PC-3 (cell line): Measurements from ENCODE around the gene NAA40. TPM values are rescaled to one million over a fixed set of nuclear protein-coding genes. Genes with fewer than 3 reads are reported as not detected.
A peak's percentile ranks its signal among the peaks of the same experiment; 100 is the strongest.

ENCODE experiments used
- ATAC-seq: fragments of 200-7000 bp; cut with Tn5 transposase; 2 replicates; pipeline ENCODE4 v1.9.1; 2020; ENCODE audit warnings: mild to moderate bottlenecking, moderate library complexity
- BruUV-seq: library from RNA; stranded (reverse); fragments of 400-500 nt; replicated peaks from 2 replicates; lab custom pipeline; 2021; lab: Mats Ljungman, UMichigan
- CTCF ChIA-PET: fragments of 300-600 bp; sonication (Branson Sonifier 250); formaldehyde crosslinking; loops from one replicate; lab custom pipeline; 2022; ENCODE audit warnings: antibody characterized with exemption; lab: Charles Lee
- POLR2A ChIA-PET: fragments of 300-600 bp; sonication (Branson Sonifier 250); formaldehyde crosslinking; loops from one replicate; lab custom pipeline; 2022; ENCODE audit warnings: antibody characterized with exemption; ENCODE audit not compliant: unreplicated experiment; lab: Charles Lee
- DNase-seq: peaks from one replicate; pipeline ENCODE4 v3.0.0-alpha.2; 2015
- H2AFZ ChIP-seq: fragments of 300-600 bp; sonication (generic); 2 replicates; pipeline ENCODE4 v1.6.0; 2016; ENCODE audit warnings: antibody characterized with exemption, low read length
- H3F3A ChIP-seq: fragments of 300-600 bp; sonication (generic); one replicate; pipeline ENCODE4 v1.6.0; 2017; ENCODE audit warnings: antibody characterized with exemption, low read length, control low read depth, mild to moderate bottlenecking; ENCODE audit not compliant: unreplicated experiment
- H3K27ac ChIP-seq: fragments of 300-600 bp; sonication (generic); 2 replicates; pipeline ENCODE4 v1.5.1; 2016; ENCODE audit warnings: mild to moderate bottlenecking, low read length
- H3K27me3 ChIP-seq: fragments of 300-600 bp; sonication (generic); 2 replicates; pipeline ENCODE4 v1.6.1; 2016; ENCODE audit warnings: low read length, mixed read lengths
- H3K36me3 ChIP-seq: fragments of 300-600 bp; sonication (generic); 2 replicates; pipeline ENCODE4 v1.6.1; 2016; ENCODE audit warnings: low read depth, mixed run types, low read length, mixed read lengths
- H3K4me1 ChIP-seq: fragments of 300-600 bp; sonication (generic); 2 replicates; pipeline ENCODE4 v1.5.1; 2016; ENCODE audit warnings: low read length; ENCODE audit not compliant: insufficient read depth
- H3K4me2 ChIP-seq: fragments of 300-600 bp; sonication (generic); 2 replicates; pipeline ENCODE4 v1.6.0; 2016; ENCODE audit warnings: low read length
- H3K4me3 ChIP-seq: fragments of 300-600 bp; sonication (generic); 2 replicates; pipeline ENCODE4 v1.5.1; 2016; ENCODE audit warnings: mild to moderate bottlenecking, low read length, mixed read lengths
- H3K79me2 ChIP-seq: fragments of 300-600 bp; sonication (generic); 2 replicates; pipeline ENCODE4 v1.6.1; 2017; ENCODE audit warnings: low read length, mixed read lengths
- H3K9ac ChIP-seq: fragments of 300-600 bp; sonication (generic); 2 replicates; pipeline ENCODE4 v1.6.0; 2016; ENCODE audit warnings: mild to moderate bottlenecking, low read length
- H3K9me2 ChIP-seq: fragments of 300-600 bp; sonication (generic); replicated peaks from 2 replicates; pipeline ENCODE4 v1.6.1; 2016; ENCODE audit warnings: mixed run types, low read length, mixed read lengths
- H3K9me3 ChIP-seq: fragments of 300-600 bp; sonication (generic); 2 replicates; pipeline ENCODE4 v1.6.1; 2016; ENCODE audit warnings: low read length, mixed read lengths
- H4K20me1 ChIP-seq: fragments of 300-600 bp; sonication (generic); 2 replicates; pipeline ENCODE4 v1.6.1; 2016; ENCODE audit warnings: low read length, mixed read lengths
- EZH2 ChIP-seq: fragments of 300-600 bp; sonication (generic); IDR thresholded peaks from one replicate; pipeline ENCODE4 v1.6.1; 2017; ENCODE audit warnings: antibody characterized with exemption, mild to moderate bottlenecking, low read length; ENCODE audit not compliant: unreplicated experiment
- EZH2phosphoT487 ChIP-seq: fragments of 300-600 bp; sonication (generic); IDR thresholded peaks from 2 replicates; pipeline ENCODE4 v1.6.1; 2018; ENCODE audit warnings: mild to moderate bottlenecking, antibody characterized with exemption, low read length, borderline replicate concordance
- intact Hi-C: fragments of 100-400 bp; cut with micrococcal nuclease; formaldehyde crosslinking; loops from 2 replicates; pipeline ENCODE4 v1.9.0; 2023
- total RNA-seq: library from RNA; depleted of rRNA; stranded (reverse); fragments of >200 nt; gene quantifications from 2 replicates; pipeline ENCODE4 v1.2.3, GENCODE V29; 2014; rRNA removed
- TF ChIP-seq, protein P1 (sequence below): fragments of 300-600 bp; sonication (generic); conservative IDR thresholded peaks from 2 replicates; pipeline ENCODE4 v1.5.1; 2017; ENCODE audit warnings: antibody characterized with exemption, low read depth, mild to moderate bottlenecking, low read length

Gene NAA40
- total RNA-seq, 1 experiment from 2014 or later = 20.9 TPM

DNA sequence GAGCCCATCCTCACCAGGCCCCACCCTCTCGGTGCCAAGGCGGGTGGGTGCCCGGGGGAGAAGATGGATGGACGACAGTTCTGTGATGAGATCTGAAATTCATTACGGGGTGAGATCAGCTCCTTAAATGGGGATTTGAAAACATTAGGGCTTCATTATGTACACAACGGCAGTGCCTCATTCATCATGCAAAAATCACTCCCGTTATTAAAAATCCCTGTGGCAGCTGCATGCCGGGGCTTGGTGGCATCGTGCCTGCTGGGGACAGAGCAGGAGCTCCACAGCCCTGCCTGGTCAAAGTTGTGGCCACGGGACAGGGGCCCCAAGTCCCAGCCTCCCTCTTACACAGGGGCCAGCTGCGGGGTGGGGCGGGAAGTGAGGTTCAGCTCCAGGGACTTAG, 67.6 kb downstream of the NAA40 start:
- no peaks in the 10 kb centered on the region for H3K9me2 ChIP-seq
- ATAC-seq (no peak), DNase-seq (no peak)
- no peak for TF ChIP-seq EZH2
- no peak for TF ChIP-seq EZH2phosphoT487
- TF ChIP-seq, protein P1, sequence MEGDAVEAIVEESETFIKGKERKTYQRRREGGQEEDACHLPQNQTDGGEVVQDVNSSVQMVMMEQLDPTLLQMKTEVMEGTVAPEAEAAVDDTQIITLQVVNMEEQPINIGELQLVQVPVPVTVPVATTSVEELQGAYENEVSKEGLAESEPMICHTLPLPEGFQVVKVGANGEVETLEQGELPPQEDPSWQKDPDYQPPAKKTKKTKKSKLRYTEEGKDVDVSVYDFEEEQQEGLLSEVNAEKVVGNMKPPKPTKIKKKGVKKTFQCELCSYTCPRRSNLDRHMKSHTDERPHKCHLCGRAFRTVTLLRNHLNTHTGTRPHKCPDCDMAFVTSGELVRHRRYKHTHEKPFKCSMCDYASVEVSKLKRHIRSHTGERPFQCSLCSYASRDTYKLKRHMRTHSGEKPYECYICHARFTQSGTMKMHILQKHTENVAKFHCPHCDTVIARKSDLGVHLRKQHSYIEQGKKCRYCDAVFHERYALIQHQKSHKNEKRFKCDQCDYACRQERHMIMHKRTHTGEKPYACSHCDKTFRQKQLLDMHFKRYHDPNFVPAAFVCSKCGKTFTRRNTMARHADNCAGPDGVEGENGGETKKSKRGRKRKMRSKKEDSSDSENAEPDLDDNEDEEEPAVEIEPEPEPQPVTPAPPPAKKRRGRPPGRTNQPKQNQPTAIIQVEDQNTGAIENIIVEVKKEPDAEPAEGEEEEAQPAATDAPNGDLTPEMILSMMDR = no peak
- no peaks in the 10 kb centered on the region for H3K36me3 ChIP-seq
- H3K4me3 ChIP-seq = no peak overlapping the region
- no peaks in the 10 kb centered on the region for H3K9me3 ChIP-seq
- no peaks in the 10 kb centered on the region for H4K20me1 ChIP-seq
- H3K27ac ChIP-seq = no peak overlapping the region
- no TSS peak for BruUV-seq
- ChIA-PET POLR2A (no interaction called here), CTCF (no interaction called here)
- H3F3A ChIP-seq = no peaks in the 10 kb centered on the region
- no peaks in the 10 kb centered on the region for H3K27me3 ChIP-seq
- H3K4me1 ChIP-seq = peaks cover 7% of the 10 kb centered on the region; the same call in 1 of the 2 replicates
- no peak overlapping the region for H2AFZ ChIP-seq
- H3K4me2 ChIP-seq = 0 out of 2 replicates have a peak overlapping the region, but pooled peaks have one; percentile 78
- no peaks in the 10 kb centered on the region for H3K79me2 ChIP-seq
- no peak overlapping the region for H3K9ac ChIP-seq
- intact Hi-C loops = no loop called here

Other genes with a start within 250 kb of the NAA40 start
- gene ZFTA, start 170.2 kb upstream of the NAA40 start, total RNA-seq = 15.1 and 29.5 TPM in 2 replicates
- 61.5 and 67.2 TPM in 2 replicates for gene SPINDOC, start 125.5 kb upstream of the NAA40 start, total RNA-seq
- gene MARK2, start 99.9 kb upstream of the NAA40 start, total RNA-seq = 60.1 and 66.5 TPM in 2 replicates
- 1.2 and 1.4 TPM in 2 replicates for gene RCOR2, start 21.8 kb upstream of the NAA40 start, total RNA-seq
- gene COX8A, start 35.6 kb downstream of the NAA40 start, total RNA-seq = 1,480 and 1,500 TPM in 2 replicates
- gene OTUB1, start 47.4 kb downstream of the NAA40 start, total RNA-seq = 124 and 129 TPM in 2 replicates
- gene FLRT1, start 96.9 kb downstream of the NAA40 start, total RNA-seq = not detected in 2 replicates
- gene MACROD1, start 227.1 kb downstream of the NAA40 start, total RNA-seq = 71.4 and 77.1 TPM in 2 replicates
- gene STIP1, start 247.2 kb downstream of the NAA40 start, total RNA-seq = 543 and 557 TPM in 2 replicates